ENCODE results near the gene TMC8. TPM values are rescaled to one million over a fixed set of nuclear protein-coding genes. Genes with fewer than 3 reads are reported as not detected.
"Not testable (repeated sequence)": the region's sequence is repeated elsewhere in the genome, so short reads cannot be mapped to it uniquely, and the experiment has no call there.

Gene TMC8
- polyA plus RNA-seq, 2 of the 4 experiments (the other 2 are of a cell fraction) = 0.14 to 0.26 TPM

GRCh38 chr17:78168903-78169793, 38.6 kb downstream of the TMC8 start (continued):
- TF ChIP-seq EHMT2 (IDR thresholded peaks at IDR 0.05; ENCODE audit: low read depth) (no peak), MAZ (IDR thresholded peaks at IDR 0.05; ENCODE audit: borderline replicate concordance, low read depth, low read length) (no peak), ZSCAN20 (CRISPR knock-in tag; IDR thresholded peaks at IDR 0.05) (no peak)
- TF ChIP-seq, protein P1, sequence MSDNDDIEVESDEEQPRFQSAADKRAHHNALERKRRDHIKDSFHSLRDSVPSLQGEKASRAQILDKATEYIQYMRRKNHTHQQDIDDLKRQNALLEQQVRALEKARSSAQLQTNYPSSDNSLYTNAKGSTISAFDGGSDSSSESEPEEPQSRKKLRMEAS (IDR thresholded peaks at IDR 0.05) = peak; percentile 57; the same call in 1 of the 2 replicates
- TF ChIP-seq, protein P2, sequence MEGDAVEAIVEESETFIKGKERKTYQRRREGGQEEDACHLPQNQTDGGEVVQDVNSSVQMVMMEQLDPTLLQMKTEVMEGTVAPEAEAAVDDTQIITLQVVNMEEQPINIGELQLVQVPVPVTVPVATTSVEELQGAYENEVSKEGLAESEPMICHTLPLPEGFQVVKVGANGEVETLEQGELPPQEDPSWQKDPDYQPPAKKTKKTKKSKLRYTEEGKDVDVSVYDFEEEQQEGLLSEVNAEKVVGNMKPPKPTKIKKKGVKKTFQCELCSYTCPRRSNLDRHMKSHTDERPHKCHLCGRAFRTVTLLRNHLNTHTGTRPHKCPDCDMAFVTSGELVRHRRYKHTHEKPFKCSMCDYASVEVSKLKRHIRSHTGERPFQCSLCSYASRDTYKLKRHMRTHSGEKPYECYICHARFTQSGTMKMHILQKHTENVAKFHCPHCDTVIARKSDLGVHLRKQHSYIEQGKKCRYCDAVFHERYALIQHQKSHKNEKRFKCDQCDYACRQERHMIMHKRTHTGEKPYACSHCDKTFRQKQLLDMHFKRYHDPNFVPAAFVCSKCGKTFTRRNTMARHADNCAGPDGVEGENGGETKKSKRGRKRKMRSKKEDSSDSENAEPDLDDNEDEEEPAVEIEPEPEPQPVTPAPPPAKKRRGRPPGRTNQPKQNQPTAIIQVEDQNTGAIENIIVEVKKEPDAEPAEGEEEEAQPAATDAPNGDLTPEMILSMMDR (IDR thresholded peaks at IDR 0.05) = no peak

- H3K4me2 ChIP-seq = no peak overlapping the region
- 91% methylated on average over 31 of the region's 31 CpGs for whole genome bisulfite sequencing (ENCODE audit: missing lambda C conversion rate)
- ChIA-PET CTCF (interaction anchor here (1.8 to 13.2 kb wide), 5 partner anchors 14 to 81 kb away, joined by 5 to 295 read pairs (median 105); partner anchors contain the start of genes AFMID, C17orf99 and TK1), POLR2A (no interaction called here)
- FAIRE-seq (no peak), ATAC-seq (no peak), DNase-seq (ENCODE audit: low read depth in 1 of 2, low spot score in 1 of 2) (no peak)
- TF ChIP-seq FOSL2 (IDR thresholded peaks at IDR 0.05) = no peak
- TF ChIP-seq FOSL2 (CRISPR knock-in tag; IDR thresholded peaks at IDR 0.05) = no peak
- TF ChIP-seq TFCP2L1 (CRISPR knock-in tag; IDR thresholded peaks at IDR 0.05) = 0 out of 2 replicates have a peak, but pooled peaks have one; percentile 39
- TF ChIP-seq FOSB (CRISPR knock-in tag; IDR thresholded peaks at IDR 0.05) = 0 out of 2 replicates have a peak, but pooled peaks have one; percentile 23
- no peak for TF ChIP-seq NPAS2 (CRISPR knock-in tag; IDR thresholded peaks at IDR 0.05; ENCODE audit: borderline replicate concordance)
- no peak for TF ChIP-seq MAZ (IDR thresholded peaks at IDR 0.05; ENCODE audit: borderline replicate concordance, low read depth, low read length)
- H3K4me1 ChIP-seq = peaks cover 26% of the 10 kb centered on the region
- H3K4me3 ChIP-seq = no peak overlapping the region
- H3K27ac ChIP-seq = no peak overlapping the region
- H3K9me3 ChIP-seq = no peaks in the 10 kb centered on the region
Measured at GRCh38 chr17:78170692-78171590, 40.4 kb downstream of the TMC8 start.

GRCh38 chr17:78171591-78172248, 41.1 kb downstream of the TMC8 start:
- DNase-seq (ENCODE audit: low read depth in 1 of 2, low spot score in 1 of 2); H3K9me3 ChIP-seq; H3K4me3 ChIP-seq; ATAC-seq; POLR2A ChIA-PET; FAIRE-seq: not testable (repeated sequence)
- Histone ChIP-seq H3K4me2 (peak overlapping the region; percentile 22; the same call in 2 of the 3 replicates), H3K27ac (peak overlapping the region in 1 of 2 experiments; percentile 29; a peak in 2 of 6 replicates), H3K4me1 (peaks cover 27% of the 10 kb centered on the region)
- WGBS (ENCODE audit: missing lambda C conversion rate) = 87% methylated on average over 19 of the region's 19 CpGs
- CTCF ChIA-PET = interaction anchor here (1.3 to 13.2 kb wide), 5 partner anchors 14 to 80 kb away, joined by 4 to 295 read pairs (median 105); partner anchors contain the start of genes AFMID, C17orf99 and TK1
- TF ChIP-seq JUN (IDR thresholded peaks at IDR 0.05) = peak in 1 of 2 experiments; percentile 30; a peak in 1 of 5 replicates
- TF ChIP-seq PBX3 (IDR thresholded peaks at IDR 0.05) = 0 out of 2 replicates have a peak, but pooled peaks have one; percentile 14
